Stomach smooth muscle (tissue), 2 donors: ENCODE measurements around the gene PRKCH.

Experiments used
- H3K27ac ChIP-seq: one replicate; pipeline ENCODE4 v1.7.0; 2013; ENCODE audit warnings: mild to moderate bottlenecking, low read length, inconsistent platforms
- H3K27me3 ChIP-seq, 2 donors: one replicate each; pipeline ENCODE4 v1.7.0; 2013; ENCODE audit warnings: low read length in 2 of 2; ENCODE audit not compliant: insufficient read depth in 2 of 2, control insufficient read depth in 1 of 2
- H3K36me3 ChIP-seq, 2 donors: one replicate each; pipeline ENCODE4 v1.7.0; 2013; ENCODE audit warnings: low read length in 2 of 2; ENCODE audit not compliant: control insufficient read depth in 2 of 2, insufficient read depth in 2 of 2
- H3K4me1 ChIP-seq: one replicate; pipeline ENCODE4 v1.7.0; 2013; ENCODE audit warnings: low read length; ENCODE audit not compliant: control insufficient read depth, insufficient read depth
- H3K4me3 ChIP-seq, 2 donors: one replicate each; pipeline ENCODE4 v1.7.0; 2013; ENCODE audit warnings: low read length in 2 of 2
- H3K9ac ChIP-seq, 2 donors: one replicate each; pipeline ENCODE4 v1.7.0; 2013; ENCODE audit warnings: low read length in 2 of 2, mild to moderate bottlenecking in 1 of 2
- H3K9me3 ChIP-seq, 2 donors: one replicate each; pipeline ENCODE4 v1.7.0; 2013; ENCODE audit warnings: low read length in 2 of 2; ENCODE audit not compliant: control insufficient read depth in 2 of 2
- donor health status: healthy.
- donor health status: Pancreatic carcinoma.

Gene PRKCH

GRCh38 chr14:61435563-61436337, 114.4 kb downstream of the PRKCH start:
- no peaks in the 10 kb centered on the region for H3K4me1 ChIP-seq
- H3K27me3 ChIP-seq, result peaks cover 0 to 4% of the 10 kb centered on the region in 2 donors
- no peak overlapping the region for H3K27ac ChIP-seq
- no peaks in the 10 kb centered on the region for H3K9me3 ChIP-seq
- no peak overlapping the region for H3K4me3 ChIP-seq
- no peaks in the 10 kb centered on the region for H3K36me3 ChIP-seq
- H3K9ac ChIP-seq, result no peak overlapping the region

- no peaks in the 10 kb centered on the region for H3K36me3 ChIP-seq
- no peaks in the 10 kb centered on the region for H3K9me3 ChIP-seq
- no peaks in the 10 kb centered on the region for H3K4me1 ChIP-seq
- no peak overlapping the region for H3K27ac ChIP-seq
- no peaks in the 10 kb centered on the region for H3K27me3 ChIP-seq
- no peak overlapping the region for H3K9ac ChIP-seq
- H3K4me3 ChIP-seq, result no peak overlapping the region
Observed at GRCh38 chr14:61437381-61437780, 116.0 kb downstream of the PRKCH start.

- Histone ChIP-seq H3K4me3 (no peak overlapping the region), H3K27me3 (no peaks in the 10 kb centered on the region), H3K36me3 (no peaks in the 10 kb centered on the region), H3K9ac (no peak overlapping the region), H3K27ac (no peak overlapping the region), H3K4me1 (no peaks in the 10 kb centered on the region), H3K9me3 (no peaks in the 10 kb centered on the region)
Observed at GRCh38 chr14:61438036-61438435, 116.7 kb downstream of the PRKCH start.

GRCh38 chr14:61438497-61438859, 117.1 kb downstream of the PRKCH start:
- no peak overlapping the region for H3K4me3 ChIP-seq
- no peaks in the 10 kb centered on the region for H3K9me3 ChIP-seq
- H3K27me3 ChIP-seq, result no peaks in the 10 kb centered on the region
- no peak overlapping the region for H3K27ac ChIP-seq
- no peaks in the 10 kb centered on the region for H3K36me3 ChIP-seq
- no peaks in the 10 kb centered on the region for H3K4me1 ChIP-seq
- no peak overlapping the region for H3K9ac ChIP-seq

GRCh38 chr14:61438860-61439765, 117.7 kb downstream of the PRKCH start:
- Histone ChIP-seq H3K27ac (no peak overlapping the region), H3K27me3 (no peaks in the 10 kb centered on the region), H3K36me3 (no peaks in the 10 kb centered on the region), H3K4me1 (no peaks in the 10 kb centered on the region), H3K9ac (no peak overlapping the region), H3K9me3 (no peaks in the 10 kb centered on the region), H3K4me3 (peak overlapping the region in 1 of 2 donors; percentile 16)

GRCh38 chr14:61439779-61440418, 118.5 kb downstream of the PRKCH start:
- no peak overlapping the region for H3K27ac ChIP-seq
- H3K9me3 ChIP-seq, result no peaks in the 10 kb centered on the region
- no peaks in the 10 kb centered on the region for H3K36me3 ChIP-seq
- H3K9ac ChIP-seq, result no peak overlapping the region
- H3K4me3 ChIP-seq, result no peak overlapping the region
- H3K27me3 ChIP-seq, result no peaks in the 10 kb centered on the region
- no peaks in the 10 kb centered on the region for H3K4me1 ChIP-seq

GRCh38 chr14:61443481-61443880, 122.1 kb downstream of the PRKCH start:
- Histone ChIP-seq H3K4me3 (no peak overlapping the region), H3K27me3 (no peaks in the 10 kb centered on the region), H3K4me1 (no peaks in the 10 kb centered on the region), H3K9me3 (no peaks in the 10 kb centered on the region), H3K27ac (no peak overlapping the region), H3K36me3 (no peaks in the 10 kb centered on the region), H3K9ac (no peak overlapping the region)

GRCh38 chr14:61444215-61444768, 122.9 kb downstream of the PRKCH start:
- no peaks in the 10 kb centered on the region for H3K9me3 ChIP-seq
- H3K4me3 ChIP-seq, result no peak overlapping the region
- no peaks in the 10 kb centered on the region for H3K4me1 ChIP-seq
- H3K36me3 ChIP-seq, result no peaks in the 10 kb centered on the region
- no peak overlapping the region for H3K9ac ChIP-seq
- no peak overlapping the region for H3K27ac ChIP-seq
- H3K27me3 ChIP-seq, result no peaks in the 10 kb centered on the region

GRCh38 chr14:61451491-61451890, 130.1 kb downstream of the PRKCH start:
- H3K27ac ChIP-seq, result no peak overlapping the region

GRCh38 chr14:61451891-61452400, 130.6 kb downstream of the PRKCH start:
- Histone ChIP-seq H3K4me3 (no peak overlapping the region), H3K4me1 (no peaks in the 10 kb centered on the region), H3K9ac (no peak overlapping the region), H3K27ac (no peak overlapping the region), H3K9me3 (no peaks in the 10 kb centered on the region), H3K27me3 (peaks cover 0 to 2% of the 10 kb centered on the region in 2 donors), H3K36me3 (no peaks in the 10 kb centered on the region)

More at GRCh38 chr14:61451491-61451890, 130.1 kb downstream of the PRKCH start:
- Histone ChIP-seq H3K9ac (no peak overlapping the region), H3K9me3 (no peaks in the 10 kb centered on the region), H3K4me1 (no peaks in the 10 kb centered on the region), H3K27me3 (peaks cover 0 to 2% of the 10 kb centered on the region in 2 donors), H3K4me3 (no peak overlapping the region), H3K36me3 (no peaks in the 10 kb centered on the region)
